Endothelial cell of umbilical vein (primary cell): Measurements from ENCODE around the gene WAPL. TPM values are rescaled to one million over a fixed set of nuclear protein-coding genes. Genes with fewer than 3 reads are reported as not detected.

Source experiments
- BruUV-seq: library from RNA; stranded (reverse); fragments of 400-500 nt; replicated peaks from 2 replicates; lab custom pipeline; 2021; lab: Mats Ljungman, UMichigan
- CTCF ChIA-PET: fragments of 300-600, 350-600 bp; sonication (Branson Sonifier 250); formaldehyde crosslinking; loops from one replicate; lab custom pipeline; 2021; ENCODE audit warnings: antibody characterized with exemption, inconsistent platforms; lab: Charles Lee
- POLR2A ChIA-PET: fragments of 300-600, 350-600 bp; sonication (Branson Sonifier 250); formaldehyde crosslinking; loops from one replicate; lab custom pipeline; 2021; ENCODE audit warnings: antibody characterized with exemption, inconsistent platforms; lab: Charles Lee
- DNase-seq: peaks from one replicate; pipeline ENCODE4 v3.0.0-alpha.2; 2011; ENCODE audit warnings: low read depth, low spot score
- FAIRE-seq: peaks from 2 replicates; lab custom pipeline; 2011; peaks lifted over from hg19 to GRCh38; lab: Jason Lieb, UNC
- H2AFZ ChIP-seq: 2 replicates; pipeline ENCODE4 v1.6.0; 2012; ENCODE audit warnings: low read depth, low read length, control low read depth, inconsistent platforms
- H3K27ac ChIP-seq: 2 replicates; pipeline ENCODE4 v1.5.1; 2011; ENCODE audit warnings: low read depth, mild to moderate bottlenecking, control low read depth, low read length, moderate library complexity; ENCODE audit not compliant: insufficient read depth
- H3K27me3 ChIP-seq, 2 experiments: 2 replicates each; pipeline versions ENCODE4 v1.6.0 to v1.6.1; 2011; ENCODE audit warnings: low read length in 2 of 2, mixed read lengths in 1 of 2; ENCODE audit not compliant: control insufficient read depth in 2 of 2, insufficient read depth in 2 of 2
- H3K36me3 ChIP-seq, 2 experiments: 2 replicates in 1 of 2; 3 replicates in 1 of 2; pipeline ENCODE4 v1.5.1; 2011; ENCODE audit warnings: low read length in 2 of 2, mild to moderate bottlenecking in 1 of 2, moderate library complexity in 1 of 2; ENCODE audit not compliant: control insufficient read depth in 2 of 2, insufficient read depth in 2 of 2; ENCODE audit errors: extremely low read depth in 1 of 2
- H3K4me1 ChIP-seq: 3 replicates; pipeline ENCODE4 v1.5.1; 2011; ENCODE audit warnings: mild to moderate bottlenecking, low read length; ENCODE audit not compliant: control insufficient read depth, insufficient read depth; ENCODE audit errors: extremely low read depth
- H3K4me2 ChIP-seq: 2 replicates; pipeline ENCODE4 v1.6.1; 2011; ENCODE audit warnings: low read length, control low read depth, mixed read lengths; ENCODE audit not compliant: insufficient read depth
- H3K4me3 ChIP-seq, 3 experiments: fragments of 200-600 bp in 1 of 3; sonication (generic), shearing (Covaris generic) in 1 of 3; replicated peaks in 1 of 3; 2 replicates each; pipeline ENCODE4 v1.5.1; 2011 to 2016; ENCODE audit warnings: control low read depth in 3 of 3, low read length in 3 of 3, mild to moderate bottlenecking in 2 of 3, inconsistent platforms in 1 of 3, low read depth in 1 of 3, moderate library complexity in 1 of 3; ENCODE audit not compliant: insufficient read depth in 1 of 3
- H3K79me2 ChIP-seq: 2 replicates; pipeline ENCODE4 v1.6.0; 2012; ENCODE audit warnings: low read length, inconsistent platforms; ENCODE audit not compliant: control insufficient read depth, insufficient read depth
- H3K9ac ChIP-seq: replicated peaks from 2 replicates; pipeline ENCODE3; 2011; ENCODE audit warnings: low read length, control low read depth; ENCODE audit not compliant: insufficient read depth; ENCODE audit errors: extremely low read depth
- H3K9me1 ChIP-seq: replicated peaks from 3 replicates; pipeline ENCODE4 v1.6.0; 2011; ENCODE audit warnings: mild to moderate bottlenecking, low read length; ENCODE audit not compliant: control insufficient read depth, insufficient read depth; ENCODE audit errors: extremely low read depth
- H3K9me3 ChIP-seq: replicated peaks from 2 replicates; pipeline ENCODE4 v1.5.1; 2012; ENCODE audit warnings: low read length, inconsistent platforms; ENCODE audit not compliant: control insufficient read depth, insufficient read depth
- H4K20me1 ChIP-seq: replicated peaks from 2 replicates; pipeline ENCODE3; 2011; ENCODE audit warnings: mild to moderate bottlenecking, low read length; ENCODE audit not compliant: control insufficient read depth, insufficient read depth; ENCODE audit errors: extremely low read depth
- CTCF ChIP-seq, 2 donors: IDR thresholded peaks; 1 replicate in 1 of 2; 2 replicates in 1 of 2; pipeline ENCODE4 v1.5.1; 2011; ENCODE audit warnings: low read length in 2 of 2, mild to moderate bottlenecking in 2 of 2, moderate library complexity in 2 of 2, control low read depth in 1 of 2, inconsistent platforms in 1 of 2, low read depth in 1 of 2; ENCODE audit not compliant: insufficient read depth in 1 of 2; ENCODE audit errors: extremely low read depth in 1 of 2
- EZH2 ChIP-seq: IDR thresholded peaks from 2 replicates; pipeline ENCODE4 v1.6.1; 2012; ENCODE audit warnings: borderline replicate concordance, low read depth, mild to moderate bottlenecking, moderate library complexity, low read length, inconsistent platforms; ENCODE audit not compliant: severe bottlenecking
- FOS ChIP-seq: IDR thresholded peaks from 2 replicates; pipeline ENCODE4 v1.6.1; 2011; ENCODE audit warnings: mild to moderate bottlenecking, low read length, moderate library complexity, borderline replicate concordance; ENCODE audit not compliant: insufficient read depth
- GATA2 ChIP-seq: IDR thresholded peaks from 2 replicates; pipeline ENCODE4 v1.7.0; 2011; ENCODE audit warnings: low read depth, mild to moderate bottlenecking, moderate library complexity, mixed read lengths, low read length; ENCODE audit not compliant: insufficient read length, insufficient read depth
- JUN ChIP-seq: IDR thresholded peaks from 2 replicates; pipeline ENCODE4 v1.6.1; 2011; ENCODE audit warnings: borderline replicate concordance, low read depth; ENCODE audit not compliant: insufficient read length, insufficient read depth
- MYC ChIP-seq: IDR thresholded peaks from one replicate; pipeline ENCODE4 v1.6.1; 2011; ENCODE audit warnings: mild to moderate bottlenecking, low read depth, low read length
- POLR2A ChIP-seq: IDR thresholded peaks from 2 replicates; pipeline ENCODE4 v1.6.1; 2012; ENCODE audit warnings: low read depth, mild to moderate bottlenecking, control low read depth, low read length
- POLR2AphosphoS5 ChIP-seq: IDR thresholded peaks from 2 replicates; pipeline ENCODE4 v1.6.1; 2012; ENCODE audit warnings: low read depth, mild to moderate bottlenecking, control low read depth, low read length, moderate library complexity; ENCODE audit not compliant: insufficient read depth
- dilution Hi-C: fragments of 300-500 bp; cut with MboI; formaldehyde crosslinking; loops from one replicate; pipeline ENCODE4 v1.15.0; 2019; ENCODE audit warnings: low sequenced_read_pairs; ENCODE audit not compliant: extremely low pct_ligation_motif_present
- intact Hi-C: fragments of 100-400 bp; cut with micrococcal nuclease; formaldehyde crosslinking; loops from one replicate; pipeline ENCODE4 v1.10.0; 2022
- polyA plus RNA-seq, 4 experiments: library from polyadenylated mRNA; depleted of rRNA in 3 of 4; stranded (reverse) in 3 of 4; unstranded in 1 of 4; fragments of >200 nt; gene quantifications; 2 replicates each; pipeline versions ENCODE4 v1.2.1 to v1.2.3, GENCODE V29; 2011 to 2012; ENCODE audit warnings: missing spikeins in 1 of 4
- total RNA-seq: library from RNA; stranded (reverse); gene quantifications from 2 replicates; pipeline ENCODE4 v1.2.3, GENCODE V29; 2021
- TF ChIP-seq, protein P1 (sequence below): IDR thresholded peaks from 2 replicates; pipeline ENCODE4 v1.6.1; 2011; ENCODE audit not compliant: insufficient read depth, insufficient read length

WAPL gene
- total and polyA plus RNA-seq, 2 donors (not counting 3 experiments of a cell fraction or from before 2014, with no cell fraction given) = 9.2 to 35.1 TPM

GRCh38 chr10:86553639-86554038 lies 32.0 kb upstream of the WAPL start:
- H4K20me1 ChIP-seq = no peaks in the 10 kb centered on the region
- POLR2A ChIA-PET = interaction anchor here (0.7 kb wide), 1 partner anchor 248 kb away, joined by 3 read pairs; no protein-coding TSS in a partner anchor
- CTCF ChIA-PET = no interaction called here
- H3K9me3 ChIP-seq = no peaks in the 10 kb centered on the region
- H3K36me3 ChIP-seq = no peaks in the 10 kb centered on the region
- peaks cover 2 to 5% of the 10 kb centered on the region in 2 experiments for H3K27me3 ChIP-seq
- no peak overlapping the region for H3K4me3 ChIP-seq
- H3K4me2 ChIP-seq = no peak overlapping the region
- intact Hi-C loops (no loop called here), dilution Hi-C loops (no loop called here)
- no peak overlapping the region for H2AFZ ChIP-seq
- H3K9me1 ChIP-seq = no peaks in the 10 kb centered on the region
- no peaks in the 10 kb centered on the region for H3K79me2 ChIP-seq
- no peak for DNase-seq
- FAIRE-seq = no peak
- H3K9ac ChIP-seq = no peak overlapping the region
- H3K27ac ChIP-seq = no peak overlapping the region
- no TSS peak for BruUV-seq
- H3K4me1 ChIP-seq = no peaks in the 10 kb centered on the region
- no peak for TF ChIP-seq MYC
- TF ChIP-seq EZH2 = no peak
- TF ChIP-seq, protein P1, sequence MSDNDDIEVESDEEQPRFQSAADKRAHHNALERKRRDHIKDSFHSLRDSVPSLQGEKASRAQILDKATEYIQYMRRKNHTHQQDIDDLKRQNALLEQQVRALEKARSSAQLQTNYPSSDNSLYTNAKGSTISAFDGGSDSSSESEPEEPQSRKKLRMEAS = no peak

GRCh38 chr10:86553213-86553612 lies 31.6 kb upstream of the WAPL start:
- CTCF ChIA-PET = no interaction called here

More at GRCh38 chr10:86553213-86553612, 31.6 kb upstream of the WAPL start:
- peaks cover 2 to 5% of the 10 kb centered on the region in 2 experiments for H3K27me3 ChIP-seq
- POLR2A ChIA-PET = interaction anchor here (0.7 kb wide), 1 partner anchor 249 kb away, joined by 3 read pairs; no protein-coding TSS in a partner anchor
- intact Hi-C loops = no loop called here
- H3K9me3 ChIP-seq = no peaks in the 10 kb centered on the region
- no peaks in the 10 kb centered on the region for H3K4me1 ChIP-seq
- BruUV-seq = no TSS peak
- DNase-seq (no peak), FAIRE-seq (no peak)
- H3K9ac ChIP-seq = no peak overlapping the region
- H3K79me2 ChIP-seq = no peaks in the 10 kb centered on the region
- dilution Hi-C loops = no loop called here
- no peaks in the 10 kb centered on the region for H4K20me1 ChIP-seq
- no peak overlapping the region for H3K4me3 ChIP-seq
- no peaks in the 10 kb centered on the region for H3K9me1 ChIP-seq
- no peak overlapping the region for H3K27ac ChIP-seq
- H3K36me3 ChIP-seq = no peaks in the 10 kb centered on the region
- TF ChIP-seq CTCF (IDR thresholded peaks at IDR 0.05; ENCODE audit: extremely low read depth in 1 of 2, insufficient read depth in 1 of 2, low read depth in 1 of 2, low read length in 2 of 2) = no peak
- no peak for TF ChIP-seq GATA2
- TF ChIP-seq POLR2AphosphoS5 = no peak
- no peak for TF ChIP-seq EZH2
- TF ChIP-seq POLR2A = no peak
- TF ChIP-seq, protein P1 = no peak
- no peak for TF ChIP-seq FOS
- no peak for TF ChIP-seq JUN
- TF ChIP-seq MYC = no peak
- H2AFZ ChIP-seq = no peak overlapping the region
- H3K4me2 ChIP-seq = no peak overlapping the region
